Measurements from ENCODE around the gene ZC3H18.

The ZC3H18 gene

DNA sequence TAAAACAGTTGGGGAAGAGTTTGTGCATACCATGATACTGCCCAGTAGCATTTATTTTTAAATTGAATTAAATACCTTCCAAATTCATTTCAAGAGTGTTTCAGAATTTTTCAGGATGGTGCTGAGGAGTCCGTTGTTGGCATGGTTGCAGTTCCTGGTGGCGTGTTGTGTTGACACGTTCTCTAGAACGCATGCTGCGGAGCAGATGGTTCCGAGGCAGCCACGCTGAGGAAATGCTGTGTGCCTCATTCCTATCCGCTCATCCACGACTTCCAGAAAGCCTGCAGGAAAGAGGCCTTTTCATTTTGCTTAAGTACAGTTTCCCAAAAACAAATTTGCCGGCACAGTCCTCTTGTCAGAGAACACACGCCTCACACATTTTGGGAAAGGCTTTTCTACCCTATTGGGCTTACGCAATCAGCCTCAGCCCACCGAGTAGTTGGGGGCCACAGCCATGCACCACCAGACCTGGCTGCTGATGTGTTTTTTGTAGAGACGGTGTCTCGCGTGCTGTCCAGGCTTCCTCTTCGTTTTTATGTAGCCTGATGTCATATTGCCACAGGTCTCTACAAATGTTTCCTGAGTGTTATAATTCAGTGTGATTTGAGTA is 36.0 kb downstream of the ZC3H18 start:
- TF ChIP-seq NFIC (IDR thresholded peaks at IDR 0.05) (no peak), TEAD4 (IDR thresholded peaks at IDR 0.05) (no peak), FOXM1 (IDR thresholded peaks at IDR 0.05; ENCODE audit: borderline replicate concordance, low read depth) (no peak), TAF1 (IDR thresholded peaks at IDR 0.05; ENCODE audit: low read depth) (no peak), YY1 (IDR thresholded peaks at IDR 0.05; ENCODE audit: low read depth) (no peak)

- no peak for TF ChIP-seq USF1 (IDR thresholded peaks at IDR 0.05)
- no peak for TF ChIP-seq CREB1 (IDR thresholded peaks at IDR 0.05; ENCODE audit: low read depth)
- TF ChIP-seq NFIC (IDR thresholded peaks at IDR 0.05): no peak
- no peak for TF ChIP-seq RAD21 (IDR thresholded peaks at IDR 0.05; ENCODE audit: low read depth)
Observed at GRCh38 chr16:88608076-88608475, 37.9 kb downstream of the ZC3H18 start.

GRCh38 chr16:88610080-88610479 is 39.9 kb downstream of the ZC3H18 start:
- TF ChIP-seq RAD21 (IDR thresholded peaks at IDR 0.05; ENCODE audit: low read depth): no peak
- TF ChIP-seq TCF12 (IDR thresholded peaks at IDR 0.05; ENCODE audit: low read depth): no peak
- TF ChIP-seq, protein P1, sequence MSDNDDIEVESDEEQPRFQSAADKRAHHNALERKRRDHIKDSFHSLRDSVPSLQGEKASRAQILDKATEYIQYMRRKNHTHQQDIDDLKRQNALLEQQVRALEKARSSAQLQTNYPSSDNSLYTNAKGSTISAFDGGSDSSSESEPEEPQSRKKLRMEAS (IDR thresholded peaks at IDR 0.05): no peak
- no peak for TF ChIP-seq EP300 (IDR thresholded peaks at IDR 0.05; ENCODE audit: borderline replicate concordance)
- TF ChIP-seq YY1 (IDR thresholded peaks at IDR 0.05; ENCODE audit: low read depth): no peak
- no peak for TF ChIP-seq TAF1 (IDR thresholded peaks at IDR 0.05; ENCODE audit: low read depth)
- no peak for TF ChIP-seq TEAD4 (IDR thresholded peaks at IDR 0.05)
- no peak for TF ChIP-seq CEBPB (IDR thresholded peaks at IDR 0.05)
- no peak for TF ChIP-seq USF1 (IDR thresholded peaks at IDR 0.05)
- no peak for TF ChIP-seq CREB1 (IDR thresholded peaks at IDR 0.05; ENCODE audit: low read depth)
- TF ChIP-seq ZBTB7A (IDR thresholded peaks at IDR 0.05; ENCODE audit: low read depth): no peak
- TF ChIP-seq, protein P2, sequence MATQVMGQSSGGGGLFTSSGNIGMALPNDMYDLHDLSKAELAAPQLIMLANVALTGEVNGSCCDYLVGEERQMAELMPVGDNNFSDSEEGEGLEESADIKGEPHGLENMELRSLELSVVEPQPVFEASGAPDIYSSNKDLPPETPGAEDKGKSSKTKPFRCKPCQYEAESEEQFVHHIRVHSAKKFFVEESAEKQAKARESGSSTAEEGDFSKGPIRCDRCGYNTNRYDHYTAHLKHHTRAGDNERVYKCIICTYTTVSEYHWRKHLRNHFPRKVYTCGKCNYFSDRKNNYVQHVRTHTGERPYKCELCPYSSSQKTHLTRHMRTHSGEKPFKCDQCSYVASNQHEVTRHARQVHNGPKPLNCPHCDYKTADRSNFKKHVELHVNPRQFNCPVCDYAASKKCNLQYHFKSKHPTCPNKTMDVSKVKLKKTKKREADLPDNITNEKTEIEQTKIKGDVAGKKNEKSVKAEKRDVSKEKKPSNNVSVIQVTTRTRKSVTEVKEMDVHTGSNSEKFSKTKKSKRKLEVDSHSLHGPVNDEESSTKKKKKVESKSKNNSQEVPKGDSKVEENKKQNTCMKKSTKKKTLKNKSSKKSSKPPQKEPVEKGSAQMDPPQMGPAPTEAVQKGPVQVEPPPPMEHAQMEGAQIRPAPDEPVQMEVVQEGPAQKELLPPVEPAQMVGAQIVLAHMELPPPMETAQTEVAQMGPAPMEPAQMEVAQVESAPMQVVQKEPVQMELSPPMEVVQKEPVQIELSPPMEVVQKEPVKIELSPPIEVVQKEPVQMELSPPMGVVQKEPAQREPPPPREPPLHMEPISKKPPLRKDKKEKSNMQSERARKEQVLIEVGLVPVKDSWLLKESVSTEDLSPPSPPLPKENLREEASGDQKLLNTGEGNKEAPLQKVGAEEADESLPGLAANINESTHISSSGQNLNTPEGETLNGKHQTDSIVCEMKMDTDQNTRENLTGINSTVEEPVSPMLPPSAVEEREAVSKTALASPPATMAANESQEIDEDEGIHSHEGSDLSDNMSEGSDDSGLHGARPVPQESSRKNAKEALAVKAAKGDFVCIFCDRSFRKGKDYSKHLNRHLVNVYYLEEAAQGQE (IDR thresholded peaks at IDR 0.05; ENCODE audit: low read depth): no peak
- TF ChIP-seq NFIC (IDR thresholded peaks at IDR 0.05): no peak

DNA sequence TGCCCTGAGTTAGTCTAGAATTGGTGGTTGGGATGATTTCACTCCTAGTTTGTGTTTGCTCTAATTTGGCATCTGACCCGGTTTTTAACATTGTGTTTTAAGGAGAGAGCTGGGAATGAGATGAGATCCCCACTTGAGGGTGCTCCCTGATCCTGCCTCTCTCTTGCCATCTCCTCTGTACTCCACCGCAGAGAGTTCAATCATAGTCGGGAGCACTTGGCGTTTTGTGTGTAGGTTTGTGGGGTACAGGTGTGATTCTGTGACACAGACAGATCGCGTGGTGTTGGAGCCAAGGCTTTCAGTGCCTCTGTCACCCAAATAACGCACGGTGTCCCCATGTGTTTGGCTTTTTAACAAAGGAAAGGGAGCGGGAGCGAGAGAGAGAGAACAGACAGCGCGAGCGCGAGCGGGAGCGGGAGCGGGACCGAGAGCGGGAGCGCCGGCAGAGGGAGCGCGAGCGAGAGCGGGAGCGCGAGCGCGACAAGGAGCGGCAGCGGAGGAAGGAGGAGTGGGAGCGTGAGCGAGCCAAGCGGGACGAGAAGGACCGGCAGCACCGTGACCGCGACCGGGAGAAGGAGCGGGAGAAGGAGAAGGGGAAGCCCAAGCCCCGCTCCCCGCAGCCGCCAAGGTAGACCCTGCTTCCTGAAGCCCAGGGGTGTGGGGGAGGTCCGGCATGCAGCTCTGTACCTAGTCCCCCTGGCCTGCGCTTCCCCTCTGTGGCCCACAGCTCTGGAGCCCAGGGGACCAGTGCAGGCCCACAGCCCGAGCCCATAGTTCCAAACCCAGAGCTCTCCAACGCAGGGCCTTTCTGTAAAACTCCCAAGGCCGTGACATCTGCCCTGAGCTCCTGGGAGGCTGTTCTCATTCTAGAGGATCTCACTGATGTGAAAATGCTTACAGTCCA is 41.0 kb downstream of the ZC3H18 start:
- no peak for TF ChIP-seq EGR1 (IDR thresholded peaks at IDR 0.05)
- TF ChIP-seq YY1 (IDR thresholded peaks at IDR 0.05; ENCODE audit: low read depth): no peak
- no peak for TF ChIP-seq FOXM1 (IDR thresholded peaks at IDR 0.05; ENCODE audit: borderline replicate concordance, low read depth)
- TF ChIP-seq RAD21 (IDR thresholded peaks at IDR 0.05; ENCODE audit: low read depth): no peak
- TF ChIP-seq, protein P2 (IDR thresholded peaks at IDR 0.05; ENCODE audit: low read depth): no peak
- no peak for TF ChIP-seq ZBTB7A (IDR thresholded peaks at IDR 0.05; ENCODE audit: low read depth)
- TF ChIP-seq, protein P1 (IDR thresholded peaks at IDR 0.05): no peak
- TF ChIP-seq CREB1 (IDR thresholded peaks at IDR 0.05; ENCODE audit: low read depth): no peak
- TF ChIP-seq TAF1 (IDR thresholded peaks at IDR 0.05; ENCODE audit: low read depth): no peak
- no peak for TF ChIP-seq EP300 (IDR thresholded peaks at IDR 0.05; ENCODE audit: borderline replicate concordance)
- no peak for TF ChIP-seq CEBPB (IDR thresholded peaks at IDR 0.05)
- no peak for TF ChIP-seq USF1 (IDR thresholded peaks at IDR 0.05)
- no peak for TF ChIP-seq TCF12 (IDR thresholded peaks at IDR 0.05; ENCODE audit: low read depth)

- TF ChIP-seq RAD21 (IDR thresholded peaks at IDR 0.05; ENCODE audit: low read depth) (no peak), EP300 (IDR thresholded peaks at IDR 0.05; ENCODE audit: borderline replicate concordance) (no peak), TAF1 (IDR thresholded peaks at IDR 0.05; ENCODE audit: low read depth) (no peak), CREB1 (IDR thresholded peaks at IDR 0.05; ENCODE audit: low read depth) (no peak), TCF12 (IDR thresholded peaks at IDR 0.05; ENCODE audit: low read depth) (no peak), ZBTB7A (IDR thresholded peaks at IDR 0.05; ENCODE audit: low read depth) (no peak), EGR1 (IDR thresholded peaks at IDR 0.05) (no peak), YY1 (IDR thresholded peaks at IDR 0.05; ENCODE audit: low read depth) (no peak), USF1 (IDR thresholded peaks at IDR 0.05) (no peak), FOXM1 (IDR thresholded peaks at IDR 0.05; ENCODE audit: borderline replicate concordance, low read depth) (no peak), NFIC (IDR thresholded peaks at IDR 0.05) (no peak), TEAD4 (IDR thresholded peaks at IDR 0.05) (no peak), CEBPB (IDR thresholded peaks at IDR 0.05) (no peak)
- TF ChIP-seq, protein P1 (IDR thresholded peaks at IDR 0.05): no peak
Observed at GRCh38 chr16:88613293-88613692, 43.1 kb downstream of the ZC3H18 start.
